ENCODE data around the gene RAI2. TPM values are rescaled to one million over a fixed set of nuclear protein-coding genes. Genes with fewer than 3 reads are reported as not detected.

Gene RAI2
- total RNA-seq, 2 donors from 2014 or later, result 4.9 to 8.6 TPM

- no peak overlapping the region for H3K4me3 ChIP-seq
- no peaks in the 10 kb centered on the region for H3K27me3 ChIP-seq
- no peak for TF ChIP-seq CTCF (IDR thresholded peaks at IDR 0.05)
- TF ChIP-seq POLR2A (IDR thresholded peaks at IDR 0.05), result no peak
- H3K4me1 ChIP-seq, result no peaks in the 10 kb centered on the region
- intact Hi-C loops (cut with DNase I), result no loop called here
- WGBS, 2 donors, result 34 to 40% methylated on average over 1 to 3 of the region's 3 CpGs
- DNase-seq (no peak), ATAC-seq (no peak)
- no peak overlapping the region for H3K27ac ChIP-seq
- no peaks in the 10 kb centered on the region for H3K9me3 ChIP-seq
- H3K36me3 ChIP-seq (replicated peaks in 1 of 2; ENCODE audit: insufficient read depth in 1 of 2, low read depth in 2 of 2), result no peaks in the 10 kb centered on the region
These were observed 41.0 kb downstream of the RAI2 start for GRCh38 chrX:17820100-17820499.

DNA sequence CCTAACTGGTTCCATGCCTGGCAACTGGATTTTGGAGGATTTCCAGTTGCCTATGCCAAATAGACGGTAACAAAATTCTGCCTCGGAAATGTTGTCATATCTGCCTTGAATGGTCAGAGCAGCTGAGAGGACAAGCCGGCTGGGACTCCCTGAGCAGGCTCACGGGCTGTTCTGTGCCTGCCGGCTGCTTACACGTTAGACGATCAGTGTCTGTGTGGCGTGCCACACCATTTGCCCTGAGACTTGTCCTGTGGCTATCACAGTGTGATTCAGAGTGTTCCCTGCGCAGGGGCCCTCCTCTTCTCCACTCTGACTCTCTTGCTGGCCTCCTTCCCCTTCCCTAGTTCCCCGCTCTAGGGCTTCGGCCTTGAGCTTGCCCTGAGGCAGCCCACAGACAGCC is 42.4 kb downstream of the RAI2 start:
- intact Hi-C loops (cut with DNase I), result no loop called here

GRCh38 chrX:17817251-17817650 is 43.8 kb downstream of the RAI2 start:
- Histone ChIP-seq H3K27me3 (no peaks in the 10 kb centered on the region), H3K4me3 (no peak overlapping the region), H3K27ac (no peak overlapping the region), H3K4me1 (no peaks in the 10 kb centered on the region), H3K9me3 (no peaks in the 10 kb centered on the region), H3K36me3 (replicated peaks in 1 of 2; ENCODE audit: insufficient read depth in 1 of 2, low read depth in 2 of 2) (no peaks in the 10 kb centered on the region)
- DNase-seq (no peak), ATAC-seq (no peak)
- no peak for TF ChIP-seq CTCF (IDR thresholded peaks at IDR 0.05)
- TF ChIP-seq POLR2A (IDR thresholded peaks at IDR 0.05), result no peak
- 44 to 50% methylated on average over 1 of the region's 1 CpG for WGBS, 2 donors
- intact Hi-C loops (cut with DNase I), result no loop called here

More for the DNA sequence above, 42.4 kb downstream of the RAI2 start:
- DNase-seq (no peak), ATAC-seq (no peak)
- Histone ChIP-seq H3K27me3 (no peaks in the 10 kb centered on the region), H3K27ac (no peak overlapping the region), H3K36me3 (replicated peaks in 1 of 2; ENCODE audit: insufficient read depth in 1 of 2, low read depth in 2 of 2) (no peaks in the 10 kb centered on the region), H3K9me3 (no peaks in the 10 kb centered on the region), H3K4me1 (no peaks in the 10 kb centered on the region), H3K4me3 (no peak overlapping the region)
- no peak for TF ChIP-seq CTCF (IDR thresholded peaks at IDR 0.05)
- 82 to 100% methylated on average over 3 to 11 of the region's 11 CpGs for WGBS, 2 donors

GRCh38 chrX:17814557-17814956 is 46.5 kb downstream of the RAI2 start:
- Histone ChIP-seq H3K36me3 (replicated peaks in 1 of 2; ENCODE audit: insufficient read depth in 1 of 2, low read depth in 2 of 2) (no peaks in the 10 kb centered on the region), H3K4me1 (no peaks in the 10 kb centered on the region), H3K27me3 (no peaks in the 10 kb centered on the region), H3K9me3 (no peaks in the 10 kb centered on the region), H3K27ac (no peak overlapping the region), H3K4me3 (no peak overlapping the region)
- ATAC-seq, result no peak
- intact Hi-C loops (cut with DNase I), result no loop called here
- WGBS, 2 donors, result 21 to 52% methylated on average over 3 of the region's 3 CpGs
- TF ChIP-seq POLR2A (IDR thresholded peaks at IDR 0.05) (no peak), CTCF (IDR thresholded peaks at IDR 0.05) (no peak)
- no peak for DNase-seq

- WGBS, 2 donors, result 80 to 95% methylated on average over 3 of the region's 3 CpGs
- H3K4me3 ChIP-seq, result no peak overlapping the region
- intact Hi-C loops (cut with DNase I), result no loop called here
- DNase-seq (no peak), ATAC-seq (no peak)
- H3K9me3 ChIP-seq, result no peaks in the 10 kb centered on the region
- H3K4me1 ChIP-seq, result no peaks in the 10 kb centered on the region
- H3K36me3 ChIP-seq (replicated peaks in 1 of 2; ENCODE audit: insufficient read depth in 1 of 2, low read depth in 2 of 2), result no peaks in the 10 kb centered on the region
- H3K27me3 ChIP-seq, result no peaks in the 10 kb centered on the region
- no peak for TF ChIP-seq POLR2A (IDR thresholded peaks at IDR 0.05)
- no peak for TF ChIP-seq CTCF (IDR thresholded peaks at IDR 0.05)
- H3K27ac ChIP-seq, result no peak overlapping the region
These were observed 47.0 kb downstream of the RAI2 start for GRCh38 chrX:17814059-17814458.
